Lower leg skin (tissue), 3 donors: ENCODE results near the gene SCIMP.

Experiments used
- CTCF ChIP-seq, 3 donors: fragments of 450-650 bp; IDR thresholded peaks; one replicate each; pipeline ENCODE4 v1.5.1; 2016; ENCODE audit warnings: antibody characterized with exemption in 3 of 3, mild to moderate bottlenecking in 3 of 3, moderate library complexity in 2 of 3
- POLR2A ChIP-seq, 2 donors: fragments of 450-650 bp; IDR thresholded peaks; one replicate each; pipeline ENCODE4 v1.6.1; 2016 to 2017; ENCODE audit warnings: antibody characterized with exemption in 2 of 2, mild to moderate bottlenecking in 1 of 2, moderate library complexity in 1 of 2

DNA sequence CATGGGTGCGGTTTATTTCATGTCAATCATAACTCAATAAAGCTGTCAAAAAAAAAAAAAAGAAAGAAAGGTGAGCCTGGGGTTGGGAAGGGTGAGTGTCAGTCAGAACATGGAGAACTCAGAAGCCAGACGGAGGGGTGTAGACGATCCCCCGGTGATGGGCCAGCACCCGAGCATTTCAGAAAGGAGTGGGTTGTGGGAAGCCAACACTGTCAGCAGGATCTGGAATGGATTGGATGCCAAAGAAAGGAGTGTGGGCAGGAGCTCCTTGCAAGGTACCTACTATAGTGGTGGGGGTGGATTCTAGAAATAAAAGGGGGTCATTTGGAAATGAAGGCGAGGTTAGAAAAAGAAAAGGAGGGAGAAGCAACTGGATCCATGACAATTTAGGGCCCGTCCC, 19.8 kb upstream of the SCIMP start:
- TF ChIP-seq CTCF (IDR thresholded peaks at IDR 0.05): no peak
- TF ChIP-seq POLR2A (IDR thresholded peaks at IDR 0.05): no peak
